SK-N-SH treated with all-trans-retinoic acid at 6 μM for 48 hours (cell line): ENCODE data around the gene UPK2.

Experiments
- ARNTL ChIP-seq: fragments of 450-650 bp; formaldehyde crosslinking; IDR thresholded peaks from 2 replicates; pipeline ENCODE4 v1.5.0; 2020; ENCODE audit warnings: low read depth, mild to moderate bottlenecking, moderate library complexity, borderline replicate concordance
- BACH2 ChIP-seq: fragments of 250-450 bp; sonication (Bioruptor Pico); IDR thresholded peaks from 2 replicates; pipeline ENCODE4 v1.9.0; 2021; ENCODE audit warnings: mild to moderate bottlenecking, borderline replicate concordance
- CREB5 ChIP-seq: fragments of 250-450 bp; sonication (Bioruptor Pico); IDR thresholded peaks from 2 replicates; pipeline ENCODE4 v1.5.1; 2020; ENCODE audit warnings: low read depth, mild to moderate bottlenecking, moderate library complexity
- ESRRG ChIP-seq: fragments of 250-450 bp; sonication (Bioruptor Pico); IDR thresholded peaks from 2 replicates; pipeline ENCODE4 v1.6.1; 2021; ENCODE audit warnings: mild to moderate bottlenecking
- GLIS3 ChIP-seq: fragments of 250-450 bp; sonication (Bioruptor Pico); IDR thresholded peaks from 2 replicates; pipeline ENCODE4 v1.5.0; 2020; ENCODE audit warnings: mild to moderate bottlenecking, moderate library complexity
- ISL1 ChIP-seq: fragments of 250-450 bp; sonication (Bioruptor Pico); IDR thresholded peaks from 2 replicates; pipeline ENCODE4 v2.1.2; 2022; ENCODE audit warnings: mild to moderate bottlenecking, moderate library complexity
- OSR1 ChIP-seq: fragments of 250-450 bp; sonication (Bioruptor Pico); IDR thresholded peaks from 2 replicates; pipeline ENCODE4 v1.8.0; 2022; ENCODE audit warnings: moderate library complexity, mild to moderate bottlenecking, inconsistent platforms
- PATZ1 ChIP-seq: fragments of 250-450 bp; sonication (Bioruptor Pico); IDR thresholded peaks from 2 replicates; pipeline ENCODE4 v1.8.0; 2020; ENCODE audit warnings: mild to moderate bottlenecking, moderate library complexity, borderline replicate concordance
- RARB ChIP-seq: fragments of 250-450 bp; sonication (Bioruptor Pico); IDR thresholded peaks from 2 replicates; pipeline ENCODE4 v1.8.0; 2021; ENCODE audit warnings: mild to moderate bottlenecking, moderate library complexity
- SNAI2 ChIP-seq: fragments of 250-450 bp; sonication (Bioruptor Pico); IDR thresholded peaks from 2 replicates; pipeline ENCODE4 v1.5.0; 2020; ENCODE audit warnings: mild to moderate bottlenecking, moderate library complexity
- TOX ChIP-seq: fragments of 250-450 bp; sonication (Bioruptor Pico); IDR thresholded peaks from 2 replicates; pipeline ENCODE4 v1.8.0; 2021; ENCODE audit warnings: mild to moderate bottlenecking, moderate library complexity, borderline replicate concordance
- TSHZ2 ChIP-seq: fragments of 250-450 bp; sonication (Bioruptor Pico); IDR thresholded peaks from 2 replicates; pipeline ENCODE4 v1.5.0; 2020; ENCODE audit warnings: mild to moderate bottlenecking, moderate library complexity
- ZFP3 ChIP-seq: fragments of 250-450 bp; sonication (Bioruptor Pico); IDR thresholded peaks from 2 replicates; pipeline ENCODE4 v1.5.0; 2020; ENCODE audit warnings: mild to moderate bottlenecking, moderate library complexity

GRCh38 chr11:118947091-118947490, 9.0 kb upstream of the UPK2 start:
- TF ChIP-seq ARNTL (CRISPR knock-in tag) = no peak
- no peak for TF ChIP-seq ISL1 (CRISPR knock-in tag)
- no peak for TF ChIP-seq TOX (CRISPR knock-in tag)
- TF ChIP-seq TSHZ2 (CRISPR knock-in tag) = no peak
- no peak for TF ChIP-seq PATZ1 (CRISPR knock-in tag)
- no peak for TF ChIP-seq ZFP3 (CRISPR knock-in tag)
- TF ChIP-seq CREB5 (CRISPR knock-in tag) = no peak
- TF ChIP-seq SNAI2 (CRISPR knock-in tag) = no peak
- TF ChIP-seq GLIS3 (CRISPR knock-in tag) = no peak
- no peak for TF ChIP-seq OSR1 (CRISPR knock-in tag)
- TF ChIP-seq ESRRG = no peak
- no peak for TF ChIP-seq RARB
- TF ChIP-seq BACH2 = no peak
